SU-DHL-6 (cell line): ENCODE results near the gene CCDC60.

Experiments
- H2AFZ ChIP-seq: fragments of 200-600 bp; sonication (generic); 2 replicates; pipeline ENCODE4 v1.6.1; 2014; ENCODE audit warnings: low read depth, mild to moderate bottlenecking, moderate library complexity, mixed read lengths, antibody characterized with exemption, low read length; ENCODE audit not compliant: severe bottlenecking
- H3F3A ChIP-seq: fragments of 200-600 bp; shearing (Covaris generic); 2 replicates; pipeline ENCODE4 v1.6.0; 2016; ENCODE audit warnings: antibody characterized with exemption, mild to moderate bottlenecking; ENCODE audit not compliant: insufficient read depth
- H3K27ac ChIP-seq: fragments of 200-600 bp; sonication (generic); 2 replicates; pipeline ENCODE4 v1.5.1; 2016; ENCODE audit warnings: low read depth, mild to moderate bottlenecking, low read length, moderate library complexity, mixed read lengths
- H3K27me3 ChIP-seq: fragments of 200-600 bp; sonication (generic), shearing (Covaris generic); 2 replicates; pipeline ENCODE4 v1.6.0; 2014; ENCODE audit warnings: mild to moderate bottlenecking, low read length
- H3K36me3 ChIP-seq: fragments of 200-600 bp; sonication (generic); 2 replicates; pipeline ENCODE4 v1.6.1; 2014; ENCODE audit warnings: mild to moderate bottlenecking, low read length, mixed read lengths
- H3K4me2 ChIP-seq: fragments of 300-600, 200-600 bp; shearing (Covaris generic), sonication (generic); 2 replicates; pipeline ENCODE4 v1.6.0; 2014; ENCODE audit warnings: low read length, low read depth, mild to moderate bottlenecking; ENCODE audit not compliant: poor library complexity, severe bottlenecking
- H3K4me3 ChIP-seq: fragments of 200-600 bp; sonication (generic); 2 replicates; pipeline ENCODE4 v1.5.1; 2014; ENCODE audit warnings: antibody characterized with exemption, low read length, mild to moderate bottlenecking, mixed read lengths; ENCODE audit not compliant: insufficient read depth, poor library complexity, severe bottlenecking
- H3K79me2 ChIP-seq: fragments of 200-600 bp; sonication (generic); 2 replicates; pipeline ENCODE4 v1.6.1; 2014; ENCODE audit warnings: mild to moderate bottlenecking, low read length, moderate library complexity; ENCODE audit not compliant: insufficient read depth
- H3K9ac ChIP-seq: fragments of 200-600 bp; sonication (generic); 2 replicates; pipeline ENCODE4 v1.7.0; 2014; ENCODE audit warnings: mild to moderate bottlenecking, low read length
- H3K9me2 ChIP-seq: fragments of 200-600 bp; sonication (generic); replicated peaks from 2 replicates; pipeline ENCODE4 v1.6.1; 2014; ENCODE audit warnings: low read length; ENCODE audit not compliant: insufficient read depth
- H3K9me3 ChIP-seq: fragments of 200-600 bp; sonication (generic); 2 replicates; pipeline ENCODE4 v1.6.1; 2014; ENCODE audit warnings: low read length, mixed read lengths; ENCODE audit not compliant: insufficient read depth
- H4K20me1 ChIP-seq: fragments of 200-600 bp; sonication (generic); 2 replicates; pipeline ENCODE4 v1.6.1; 2014; ENCODE audit warnings: low read depth, mild to moderate bottlenecking, antibody characterized with exemption, low read length, moderate library complexity, mixed read lengths
- EZH2phosphoT487 ChIP-seq: fragments of 200-600 bp; sonication (generic), shearing (Covaris generic); conservative IDR thresholded peaks from 2 replicates; pipeline ENCODE4 v1.6.1; 2018; ENCODE audit warnings: mild to moderate bottlenecking, antibody characterized with exemption, low read length, moderate library complexity, mixed read lengths
- TF ChIP-seq, protein P1 (sequence below): fragments of 200-600 bp; sonication (generic); IDR thresholded peaks from one replicate; pipeline ENCODE4 v1.5.1; 2017; ENCODE audit warnings: antibody characterized with exemption, mild to moderate bottlenecking, low read length, moderate library complexity; ENCODE audit not compliant: insufficient read depth, poor library complexity, severe bottlenecking

The CCDC60 gene

DNA sequence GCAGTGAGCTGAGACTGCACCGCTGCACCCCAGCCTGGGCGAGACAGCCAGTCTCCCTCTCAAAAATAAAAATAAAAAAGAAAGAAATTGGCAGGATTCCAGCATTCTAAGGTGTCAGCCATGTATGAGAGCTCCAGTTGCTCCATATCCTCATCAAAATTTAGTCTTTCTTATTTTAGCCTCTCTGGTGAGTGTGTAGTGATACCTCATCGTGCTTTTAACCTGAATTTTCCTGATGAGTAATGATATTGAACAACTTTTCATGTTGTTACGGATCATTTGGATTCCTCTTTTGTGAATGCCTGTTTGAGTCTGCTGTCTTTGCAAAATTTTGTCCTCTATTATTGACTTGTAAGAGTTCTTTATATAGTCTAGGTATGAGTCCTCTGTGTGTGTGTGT is 28.5 kb downstream of the CCDC60 start:
- H3K79me2 ChIP-seq: no peaks in the 10 kb centered on the region
- no peaks in the 10 kb centered on the region for H3K9me3 ChIP-seq
- no peaks in the 10 kb centered on the region; the same call in 1 of the 2 replicates for H3K9me2 ChIP-seq
- no peak overlapping the region for H2AFZ ChIP-seq
- no peak overlapping the region for H3K27ac ChIP-seq
- no peaks in the 10 kb centered on the region for H3K27me3 ChIP-seq
- H3K4me2 ChIP-seq: no peak overlapping the region
- H3K9ac ChIP-seq: no peak overlapping the region
- TF ChIP-seq EZH2phosphoT487: no peak
- TF ChIP-seq, protein P1, sequence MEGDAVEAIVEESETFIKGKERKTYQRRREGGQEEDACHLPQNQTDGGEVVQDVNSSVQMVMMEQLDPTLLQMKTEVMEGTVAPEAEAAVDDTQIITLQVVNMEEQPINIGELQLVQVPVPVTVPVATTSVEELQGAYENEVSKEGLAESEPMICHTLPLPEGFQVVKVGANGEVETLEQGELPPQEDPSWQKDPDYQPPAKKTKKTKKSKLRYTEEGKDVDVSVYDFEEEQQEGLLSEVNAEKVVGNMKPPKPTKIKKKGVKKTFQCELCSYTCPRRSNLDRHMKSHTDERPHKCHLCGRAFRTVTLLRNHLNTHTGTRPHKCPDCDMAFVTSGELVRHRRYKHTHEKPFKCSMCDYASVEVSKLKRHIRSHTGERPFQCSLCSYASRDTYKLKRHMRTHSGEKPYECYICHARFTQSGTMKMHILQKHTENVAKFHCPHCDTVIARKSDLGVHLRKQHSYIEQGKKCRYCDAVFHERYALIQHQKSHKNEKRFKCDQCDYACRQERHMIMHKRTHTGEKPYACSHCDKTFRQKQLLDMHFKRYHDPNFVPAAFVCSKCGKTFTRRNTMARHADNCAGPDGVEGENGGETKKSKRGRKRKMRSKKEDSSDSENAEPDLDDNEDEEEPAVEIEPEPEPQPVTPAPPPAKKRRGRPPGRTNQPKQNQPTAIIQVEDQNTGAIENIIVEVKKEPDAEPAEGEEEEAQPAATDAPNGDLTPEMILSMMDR: no peak
- no peaks in the 10 kb centered on the region for H4K20me1 ChIP-seq
- H3K4me3 ChIP-seq: no peak overlapping the region
- H3F3A ChIP-seq: no peaks in the 10 kb centered on the region
- no peaks in the 10 kb centered on the region for H3K36me3 ChIP-seq

DNA sequence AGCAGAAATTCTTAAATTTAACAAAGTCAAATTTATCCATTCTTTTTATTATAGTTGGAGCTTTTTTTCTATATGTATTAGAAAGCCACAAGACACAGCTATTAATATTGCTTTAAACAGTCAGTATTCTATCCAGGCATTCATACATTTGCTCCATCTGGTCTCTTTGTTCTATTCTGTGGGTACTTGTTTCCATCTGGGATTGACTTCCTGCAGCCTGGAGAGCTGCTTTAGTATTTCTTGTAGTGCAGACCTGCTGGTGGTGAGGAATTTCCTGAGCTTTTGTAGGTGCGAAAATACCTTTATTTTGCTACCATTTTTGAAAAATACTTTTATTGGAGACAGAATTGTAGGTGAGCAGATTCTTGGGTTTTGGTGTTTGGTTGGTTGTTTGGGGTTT is 29.0 kb downstream of the CCDC60 start:
- no peaks in the 10 kb centered on the region for H3K9me3 ChIP-seq
- H3K79me2 ChIP-seq: no peaks in the 10 kb centered on the region
- H3K9ac ChIP-seq: no peak overlapping the region
- no peaks in the 10 kb centered on the region for H4K20me1 ChIP-seq
- H3K9me2 ChIP-seq: no peaks in the 10 kb centered on the region; the same call in 1 of the 2 replicates
- H3K27me3 ChIP-seq: no peaks in the 10 kb centered on the region
- H3K4me2 ChIP-seq: no peak overlapping the region
- no peaks in the 10 kb centered on the region for H3K36me3 ChIP-seq
- H3K4me3 ChIP-seq: no peak overlapping the region
- no peak overlapping the region for H2AFZ ChIP-seq
- TF ChIP-seq, protein P1: no peak
- no peak for TF ChIP-seq EZH2phosphoT487
- H3F3A ChIP-seq: no peaks in the 10 kb centered on the region
- H3K27ac ChIP-seq: no peak overlapping the region

DNA sequence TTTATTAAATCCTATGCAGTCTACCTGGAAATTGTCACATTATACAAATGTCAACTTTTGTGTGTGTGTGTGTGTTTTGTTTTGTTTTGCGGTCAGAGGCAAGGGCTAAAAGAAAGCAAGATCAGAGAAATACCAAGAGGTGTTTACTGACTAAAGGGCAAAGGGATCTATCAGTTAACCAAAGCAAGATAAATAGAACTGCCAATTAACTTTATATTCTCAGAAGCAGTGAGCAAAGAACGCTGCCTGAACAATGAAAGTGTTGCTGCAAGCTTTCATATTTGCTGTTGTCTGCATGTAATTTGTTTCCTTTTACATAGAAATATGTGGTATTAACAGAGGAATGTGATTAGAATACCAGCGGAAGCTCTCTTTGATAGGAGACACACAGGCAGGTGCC is 30.9 kb downstream of the CCDC60 start:
- Histone ChIP-seq H3K4me2 (no peak overlapping the region), H3K9ac (no peak overlapping the region), H3K27ac (no peak overlapping the region), H3F3A (no peaks in the 10 kb centered on the region), H3K36me3 (no peaks in the 10 kb centered on the region), H2AFZ (no peak overlapping the region), H4K20me1 (no peaks in the 10 kb centered on the region), H3K4me3 (no peak overlapping the region), H3K79me2 (no peaks in the 10 kb centered on the region), H3K27me3 (no peaks in the 10 kb centered on the region), H3K9me3 (no peaks in the 10 kb centered on the region), H3K9me2 (no peaks in the 10 kb centered on the region; the same call in 1 of the 2 replicates)
- TF ChIP-seq, protein P1: no peak
- TF ChIP-seq EZH2phosphoT487: no peak

DNA sequence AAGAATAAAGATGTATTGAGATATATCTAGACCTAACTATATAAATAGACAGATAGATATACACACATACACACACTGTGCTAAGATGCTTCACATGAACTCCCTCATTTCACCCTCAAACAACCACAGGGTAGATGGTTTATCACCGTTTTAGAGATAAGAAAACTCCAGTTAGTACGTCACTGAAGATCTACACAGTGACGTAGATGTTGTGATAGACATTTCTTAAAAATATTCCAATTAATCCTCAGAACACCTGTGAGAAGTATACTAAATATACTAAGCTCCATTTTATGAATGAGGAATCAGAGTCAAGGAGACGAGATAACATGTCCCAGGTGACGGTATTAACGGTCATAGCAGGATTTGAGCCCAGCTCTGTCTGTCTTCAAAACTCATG is 31.5 kb downstream of the CCDC60 start:
- H3K4me3 ChIP-seq: no peak overlapping the region
- H3K4me2 ChIP-seq: no peak overlapping the region
- TF ChIP-seq, protein P1: no peak
- TF ChIP-seq EZH2phosphoT487: no peak

More for the DNA sequence above, 31.5 kb downstream of the CCDC60 start:
- no peaks in the 10 kb centered on the region for H3K79me2 ChIP-seq
- no peak overlapping the region for H3K9ac ChIP-seq
- no peaks in the 10 kb centered on the region for H3K27me3 ChIP-seq
- no peaks in the 10 kb centered on the region; the same call in 1 of the 2 replicates for H3K9me2 ChIP-seq
- no peak overlapping the region for H3K27ac ChIP-seq
- no peak overlapping the region for H2AFZ ChIP-seq
- no peaks in the 10 kb centered on the region for H3F3A ChIP-seq
- H4K20me1 ChIP-seq: no peaks in the 10 kb centered on the region
- no peaks in the 10 kb centered on the region for H3K9me3 ChIP-seq
- H3K36me3 ChIP-seq: no peaks in the 10 kb centered on the region
